ENCODE results near the gene PAXX. TPM values are rescaled to one million over a fixed set of nuclear protein-coding genes. Genes with fewer than 3 reads are reported as not detected.

The PAXX gene
- total RNA-seq, 1 donor from 2014 or later: 34.4 TPM

DNA sequence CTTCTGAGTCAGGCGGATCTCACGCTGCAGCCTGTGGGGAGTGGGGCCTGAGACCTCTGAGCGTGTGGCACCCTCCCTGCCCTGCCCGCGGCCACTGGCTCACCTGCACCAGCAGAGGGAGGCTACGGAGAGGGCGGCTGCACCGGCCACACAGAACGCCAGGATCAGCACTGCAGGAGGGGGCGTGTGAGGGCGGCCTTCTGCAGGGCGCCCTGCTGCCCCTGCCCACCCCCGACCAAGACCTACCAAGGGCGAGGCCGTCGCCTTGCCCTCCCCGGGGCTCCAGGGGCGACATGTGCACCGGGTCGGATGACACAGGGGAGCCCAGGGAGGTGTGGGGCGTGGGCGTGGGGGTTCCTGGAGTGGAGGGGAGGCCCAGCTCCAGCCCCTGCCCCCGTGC is 48.3 kb downstream of the PAXX start:
- H3K9me3 Mint-ChIP-seq (ENCODE audit: low read depth): no peaks in the 10 kb centered on the region
- H3K27ac Mint-ChIP-seq (ENCODE audit: unreplicated experiment): no peak overlapping the region

DNA sequence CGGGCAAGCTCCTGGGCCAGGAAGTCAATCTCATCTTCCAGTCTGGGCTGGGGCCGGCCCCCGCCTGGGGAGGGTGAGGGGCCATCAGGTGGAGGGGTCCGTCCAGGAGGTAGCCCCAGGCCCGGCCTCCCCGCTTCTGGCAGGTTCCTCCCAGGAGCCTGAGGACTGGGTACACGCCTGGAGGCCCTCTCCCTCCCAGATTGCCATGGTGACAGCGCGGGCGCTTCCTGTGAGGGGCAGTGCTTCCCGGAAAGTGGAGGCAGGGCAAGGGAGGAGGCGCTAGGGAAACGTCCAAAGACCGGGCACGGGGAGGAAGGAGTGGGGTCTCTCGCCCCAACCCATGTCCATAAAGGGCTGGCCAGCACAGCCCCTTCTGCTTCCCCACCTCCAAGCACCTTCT is 48.9 kb downstream of the PAXX start:
- H3K4me1 Mint-ChIP-seq (ENCODE audit: low read depth): peaks cover 14% of the 10 kb centered on the region
- TF ChIP-seq, protein P1, sequence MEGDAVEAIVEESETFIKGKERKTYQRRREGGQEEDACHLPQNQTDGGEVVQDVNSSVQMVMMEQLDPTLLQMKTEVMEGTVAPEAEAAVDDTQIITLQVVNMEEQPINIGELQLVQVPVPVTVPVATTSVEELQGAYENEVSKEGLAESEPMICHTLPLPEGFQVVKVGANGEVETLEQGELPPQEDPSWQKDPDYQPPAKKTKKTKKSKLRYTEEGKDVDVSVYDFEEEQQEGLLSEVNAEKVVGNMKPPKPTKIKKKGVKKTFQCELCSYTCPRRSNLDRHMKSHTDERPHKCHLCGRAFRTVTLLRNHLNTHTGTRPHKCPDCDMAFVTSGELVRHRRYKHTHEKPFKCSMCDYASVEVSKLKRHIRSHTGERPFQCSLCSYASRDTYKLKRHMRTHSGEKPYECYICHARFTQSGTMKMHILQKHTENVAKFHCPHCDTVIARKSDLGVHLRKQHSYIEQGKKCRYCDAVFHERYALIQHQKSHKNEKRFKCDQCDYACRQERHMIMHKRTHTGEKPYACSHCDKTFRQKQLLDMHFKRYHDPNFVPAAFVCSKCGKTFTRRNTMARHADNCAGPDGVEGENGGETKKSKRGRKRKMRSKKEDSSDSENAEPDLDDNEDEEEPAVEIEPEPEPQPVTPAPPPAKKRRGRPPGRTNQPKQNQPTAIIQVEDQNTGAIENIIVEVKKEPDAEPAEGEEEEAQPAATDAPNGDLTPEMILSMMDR (IDR thresholded peaks at IDR 0.05): no peak
- no peaks in the 10 kb centered on the region for H3K9me3 Mint-ChIP-seq (ENCODE audit: low read depth)
- H3K4me3 Mint-ChIP-seq (ENCODE audit: unreplicated experiment): no peak overlapping the region
- peaks cover 4% of the 10 kb centered on the region for H3K36me3 Mint-ChIP-seq (ENCODE audit: low read depth)
- no peak for DNase-seq (ENCODE audit: low spot score)
- no peaks in the 10 kb centered on the region for H3K27me3 Mint-ChIP-seq (ENCODE audit: low read depth)
- no peak overlapping the region for H3K27ac Mint-ChIP-seq (ENCODE audit: unreplicated experiment)

More for the DNA sequence above, 48.3 kb downstream of the PAXX start:
- TF ChIP-seq, protein P1 (IDR thresholded peaks at IDR 0.05): no peak
- no peak overlapping the region for H3K4me3 Mint-ChIP-seq (ENCODE audit: unreplicated experiment)
- H3K36me3 Mint-ChIP-seq (ENCODE audit: low read depth): peaks cover 4% of the 10 kb centered on the region
- H3K27me3 Mint-ChIP-seq (ENCODE audit: low read depth): no peaks in the 10 kb centered on the region
- peaks cover 14% of the 10 kb centered on the region for H3K4me1 Mint-ChIP-seq (ENCODE audit: low read depth)
- no peak for DNase-seq (ENCODE audit: low spot score)

DNA sequence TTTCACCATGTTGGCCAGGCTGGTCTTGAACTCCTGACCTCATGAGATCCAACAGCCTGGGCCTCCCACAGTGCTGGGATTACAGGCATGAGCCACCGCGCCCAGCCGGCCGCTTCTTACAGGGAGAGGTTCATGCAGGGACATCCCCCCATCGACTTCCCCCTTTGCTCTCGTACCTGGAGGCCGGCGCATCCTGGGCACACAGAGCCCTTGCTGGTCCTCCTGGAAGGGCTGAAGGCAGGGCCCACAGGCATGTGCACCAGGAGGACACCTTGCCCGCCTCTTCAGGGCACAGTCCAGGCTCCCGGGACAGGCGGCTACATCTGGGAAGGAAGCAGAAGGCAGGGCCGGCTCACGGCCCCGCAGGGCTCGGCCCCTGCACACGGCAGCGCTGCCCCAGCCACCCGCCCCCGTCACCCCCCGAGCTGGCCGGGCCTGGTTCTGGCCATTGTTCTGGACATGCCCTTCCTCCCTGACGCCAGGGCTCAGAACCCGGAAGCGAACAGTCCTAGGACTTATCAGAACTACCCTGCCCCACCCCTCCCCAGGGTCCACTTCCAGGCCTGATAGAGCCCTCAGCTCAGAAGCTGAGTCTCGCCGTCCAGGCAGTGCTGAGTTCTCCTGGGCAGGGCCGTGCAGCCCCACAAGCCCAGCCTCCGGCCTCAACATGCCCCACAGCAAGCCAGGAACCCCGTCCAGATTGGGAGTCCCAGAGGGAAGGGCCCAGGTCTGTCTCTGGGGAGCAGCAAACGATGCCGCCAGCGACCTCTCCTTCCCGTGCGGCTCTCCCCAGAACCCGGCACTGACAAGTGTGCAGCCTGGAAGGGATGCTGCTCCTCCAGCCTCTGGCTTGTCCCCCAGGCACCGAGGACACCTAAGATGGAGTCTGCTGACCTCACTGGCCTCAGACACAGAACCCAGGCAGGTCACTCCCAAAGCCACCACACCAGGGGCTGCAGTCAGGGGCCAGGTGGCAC is 50.8 kb downstream of the PAXX start:
- no peaks in the 10 kb centered on the region for H3K27me3 Mint-ChIP-seq (ENCODE audit: low read depth)
- H3K4me1 Mint-ChIP-seq (ENCODE audit: low read depth): peaks cover 14% of the 10 kb centered on the region
- no peak for DNase-seq (ENCODE audit: low spot score)
- no peaks in the 10 kb centered on the region for H3K9me3 Mint-ChIP-seq (ENCODE audit: low read depth)
- TF ChIP-seq, protein P1 (IDR thresholded peaks at IDR 0.05): no peak
- peaks cover 4% of the 10 kb centered on the region for H3K36me3 Mint-ChIP-seq (ENCODE audit: low read depth)
- H3K4me3 Mint-ChIP-seq (ENCODE audit: unreplicated experiment): no peak overlapping the region
- H3K27ac Mint-ChIP-seq (ENCODE audit: unreplicated experiment): no peak overlapping the region

Other genes starting within 250 kb of the PAXX start
- gene LCN10, start 249.5 kb upstream of the PAXX start, total RNA-seq: not detected in 3 replicates
- gene LCN6, start 243.9 kb upstream of the PAXX start, total RNA-seq: not detected in 3 replicates
- gene LCN8, start 234.2 kb upstream of the PAXX start, total RNA-seq: not detected in 3 replicates
- gene LCN15, start 227.9 kb upstream of the PAXX start, total RNA-seq: not detected in 3 replicates
- 31.2 to 40.0 TPM (median 32.5 TPM) in 3 replicates for gene TMEM141, start 201.1 kb upstream of the PAXX start, total RNA-seq
- 0.62 to 1.5 TPM (median 1.4 TPM) in 3 replicates for gene CCDC183, start 196.1 kb upstream of the PAXX start, total RNA-seq
- gene RABL6, start 184.5 kb upstream of the PAXX start, total RNA-seq: 61.5 to 71.8 TPM (median 62.2 TPM) in 3 replicates
- gene AJM1, start 149.9 kb upstream of the PAXX start, total RNA-seq: 6.3 to 7.5 TPM (median 7.4 TPM) in 3 replicates
- gene PHPT1, start 143.0 kb upstream of the PAXX start, total RNA-seq: 165 to 193 TPM (median 192 TPM) in 3 replicates
- 7.7 to 9.2 TPM (median 7.7 TPM) in 3 replicates for gene MAMDC4, start 140.1 kb upstream of the PAXX start, total RNA-seq
- gene EDF1, start 126.1 kb upstream of the PAXX start, total RNA-seq: 296 to 328 TPM (median 320 TPM) in 3 replicates
- 9.6 to 12.4 TPM (median 10.4 TPM) in 3 replicates for gene TRAF2, start 105.9 kb upstream of the PAXX start, total RNA-seq
- gene FBXW5, start 47.7 kb upstream of the PAXX start, total RNA-seq: 79.2 to 87.5 TPM (median 84.3 TPM) in 3 replicates
- gene C8G, start 47.2 kb upstream of the PAXX start, total RNA-seq: 2.2 TPM in 1 of 3 replicates, not detected in the others
- 0.51 to 0.60 TPM in 2 of 3 replicates, not detected in the other for gene LCN12, start 40.1 kb upstream of the PAXX start, total RNA-seq
- 24.2 to 80.4 TPM (median 76.8 TPM) in 3 replicates for gene PTGDS, start 14.9 kb upstream of the PAXX start, total RNA-seq
- 0.15 to 5.8 TPM (median 5.2 TPM) in 3 replicates for gene LCNL1, start 9.4 kb upstream of the PAXX start, total RNA-seq
- 4.9 to 5.5 TPM in 2 of 3 replicates, not detected in the other for gene CLIC3, start 4.1 kb downstream of the PAXX start, total RNA-seq
- gene ABCA2, start 35.8 kb downstream of the PAXX start, total RNA-seq: 55.3 to 62.4 TPM (median 59.1 TPM) in 3 replicates
- gene FUT7, start 39.7 kb downstream of the PAXX start, total RNA-seq: not detected in 3 replicates
- 88.1 to 90.8 TPM (median 88.7 TPM) in 3 replicates for gene NPDC1, start 53.8 kb downstream of the PAXX start, total RNA-seq
- 0.15 TPM in 1 of 3 replicates, not detected in the others for gene ENTPD2, start 61.6 kb downstream of the PAXX start, total RNA-seq
- gene SAPCD2, start 78.1 kb downstream of the PAXX start, total RNA-seq: 0.87 to 3.2 TPM (median 2.5 TPM) in 3 replicates
- 26.1 to 44.0 TPM (median 41.7 TPM) in 3 replicates for gene UAP1L1, start 85.1 kb downstream of the PAXX start, total RNA-seq
- gene MAN1B1, start 94.6 kb downstream of the PAXX start, total RNA-seq: 105 to 117 TPM (median 106 TPM) in 3 replicates
- gene DPP7, start 122.3 kb downstream of the PAXX start, total RNA-seq: 54.0 to 85.0 TPM (median 82.2 TPM) in 3 replicates
- 0.07 TPM in 1 of 3 replicates, not detected in the others for gene GRIN1, start 146.7 kb downstream of the PAXX start, total RNA-seq
- gene LRRC26, start 177.6 kb downstream of the PAXX start, total RNA-seq: not detected in 3 replicates
- not detected in 3 replicates for gene TMEM210, start 179.6 kb downstream of the PAXX start, total RNA-seq
- gene ANAPC2, start 196.1 kb downstream of the PAXX start, total RNA-seq: 40.3 to 62.6 TPM (median 41.0 TPM) in 3 replicates
- gene SSNA1, start 196.3 kb downstream of the PAXX start, total RNA-seq: 54.5 to 57.8 TPM (median 55.5 TPM) in 3 replicates
- gene TPRN, start 208.3 kb downstream of the PAXX start, total RNA-seq: 19.5 to 20.0 TPM (median 19.7 TPM) in 3 replicates
- 34.9 to 36.8 TPM (median 36.7 TPM) in 3 replicates for gene TMEM203, start 213.2 kb downstream of the PAXX start, total RNA-seq
- gene NDOR1, start 213.3 kb downstream of the PAXX start, total RNA-seq: 10.8 to 17.7 TPM (median 13.2 TPM) in 3 replicates
- 3.3 to 4.4 TPM (median 3.6 TPM) in 3 replicates for gene RNF208, start 229.8 kb downstream of the PAXX start, total RNA-seq
- 0.44 to 0.92 TPM (median 0.79 TPM) in 3 replicates for gene CYSRT1, start 232.8 kb downstream of the PAXX start, total RNA-seq
- gene RNF224, start 235.1 kb downstream of the PAXX start, total RNA-seq: 0.22 TPM in 1 of 3 replicates, not detected in the others
- not detected in 3 replicates for gene SLC34A3, start 238.5 kb downstream of the PAXX start, total RNA-seq
- 117 to 155 TPM (median 121 TPM) in 3 replicates for gene TUBB4B, start 248.9 kb downstream of the PAXX start, total RNA-seq